COLO668 (cell line): Measurements from ENCODE around the gene GARS1.

Experiments
- DNase-seq: peaks from one replicate; lab custom pipeline; 2025; ENCODE audit not compliant: unreplicated experiment; lab: John Stamatoyannopoulos, UW

The GARS1 gene

GRCh38 chr7:30678805-30679204, 84.1 kb downstream of the GARS1 start:
- no peak for DNase-seq

- DNase-seq: peak; percentile 35
Observed at GRCh38 chr7:30679664-30680063, 85.0 kb downstream of the GARS1 start.

GRCh38 chr7:30681331-30681797, 86.7 kb downstream of the GARS1 start:
- no peak for DNase-seq

- DNase-seq: peak; percentile 53
Observed at GRCh38 chr7:30681815-30682211, 87.1 kb downstream of the GARS1 start.

- DNase-seq: peak; percentile 63
Observed at GRCh38 chr7:30682212-30683083, 87.8 kb downstream of the GARS1 start, which contains the start of gene CRHR2. Gene CRHR2 (minus strand): TSS chr7:30682456. CDS start chr7:30682280, 176 bp downstream.

GRCh38 chr7:30683306-30683705, 88.6 kb downstream of the GARS1 start:
- no peak for DNase-seq
